Measurements from ENCODE around the gene DPF3. TPM values are rescaled to one million over a fixed set of nuclear protein-coding genes. Genes with fewer than 3 reads are reported as not detected.

The DPF3 gene
- total RNA-seq, 4 donors from 2014 or later = 1.1 to 4.7 (median 1.8) TPM

GRCh38 chr14:72758993-72759392, 134.9 kb downstream of the DPF3 start:
- TF ChIP-seq, protein P1, sequence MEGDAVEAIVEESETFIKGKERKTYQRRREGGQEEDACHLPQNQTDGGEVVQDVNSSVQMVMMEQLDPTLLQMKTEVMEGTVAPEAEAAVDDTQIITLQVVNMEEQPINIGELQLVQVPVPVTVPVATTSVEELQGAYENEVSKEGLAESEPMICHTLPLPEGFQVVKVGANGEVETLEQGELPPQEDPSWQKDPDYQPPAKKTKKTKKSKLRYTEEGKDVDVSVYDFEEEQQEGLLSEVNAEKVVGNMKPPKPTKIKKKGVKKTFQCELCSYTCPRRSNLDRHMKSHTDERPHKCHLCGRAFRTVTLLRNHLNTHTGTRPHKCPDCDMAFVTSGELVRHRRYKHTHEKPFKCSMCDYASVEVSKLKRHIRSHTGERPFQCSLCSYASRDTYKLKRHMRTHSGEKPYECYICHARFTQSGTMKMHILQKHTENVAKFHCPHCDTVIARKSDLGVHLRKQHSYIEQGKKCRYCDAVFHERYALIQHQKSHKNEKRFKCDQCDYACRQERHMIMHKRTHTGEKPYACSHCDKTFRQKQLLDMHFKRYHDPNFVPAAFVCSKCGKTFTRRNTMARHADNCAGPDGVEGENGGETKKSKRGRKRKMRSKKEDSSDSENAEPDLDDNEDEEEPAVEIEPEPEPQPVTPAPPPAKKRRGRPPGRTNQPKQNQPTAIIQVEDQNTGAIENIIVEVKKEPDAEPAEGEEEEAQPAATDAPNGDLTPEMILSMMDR (IDR thresholded peaks at IDR 0.05) = no peak
- no peak for TF ChIP-seq POLR2A (IDR thresholded peaks at IDR 0.05)
- no peak for DNase-seq (ENCODE audit: low spot score in 2 of 2)
- intact Hi-C loops (cut with DNase I; ENCODE audit: low total_unique reads) = no loop called here
- no peak overlapping the region for H3K4me3 ChIP-seq (ENCODE audit: low read depth, poor library complexity, severe bottlenecking)

DNA sequence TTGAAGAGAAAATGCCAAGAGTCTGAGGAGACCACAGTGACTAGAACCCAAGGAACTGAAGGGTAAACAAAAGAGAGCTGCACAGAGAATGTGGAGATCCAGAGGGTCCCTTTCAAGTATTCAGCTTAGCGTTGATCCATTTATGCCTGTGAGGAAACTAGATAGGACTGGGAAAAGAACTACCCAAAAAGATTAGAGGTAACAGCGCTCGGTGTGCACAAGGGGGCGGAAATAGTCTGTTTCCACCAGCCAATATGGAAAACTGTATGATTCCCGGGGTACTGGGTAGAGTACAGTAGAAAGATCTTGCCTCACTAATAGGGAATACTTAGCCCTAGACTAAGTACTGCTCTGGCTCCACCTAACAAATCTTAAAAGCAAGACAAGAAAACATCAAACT, 135.5 kb downstream of the DPF3 start:
- no peak for DNase-seq (ENCODE audit: low spot score in 2 of 2)
- TF ChIP-seq, protein P1 (IDR thresholded peaks at IDR 0.05) = no peak
- TF ChIP-seq POLR2A (IDR thresholded peaks at IDR 0.05) = no peak
- no peak overlapping the region for H3K4me3 ChIP-seq (ENCODE audit: low read depth, poor library complexity, severe bottlenecking)
- intact Hi-C loops (cut with DNase I; ENCODE audit: low total_unique reads) = no loop called here
- WGBS, 2 donors = 82 to 89% methylated on average over 5 of the region's 5 CpGs

GRCh38 chr14:72756967-72757366, 136.9 kb downstream of the DPF3 start:
- no peak for DNase-seq (ENCODE audit: low spot score in 2 of 2)
- WGBS, 2 donors = 73 to 86% methylated on average over 1 of the region's 1 CpG
- TF ChIP-seq, protein P1 (IDR thresholded peaks at IDR 0.05) = no peak
- no peak for TF ChIP-seq POLR2A (IDR thresholded peaks at IDR 0.05)
- intact Hi-C loops (cut with DNase I; ENCODE audit: low total_unique reads) = no loop called here
- H3K4me3 ChIP-seq (ENCODE audit: low read depth, poor library complexity, severe bottlenecking) = no peak overlapping the region

DNA sequence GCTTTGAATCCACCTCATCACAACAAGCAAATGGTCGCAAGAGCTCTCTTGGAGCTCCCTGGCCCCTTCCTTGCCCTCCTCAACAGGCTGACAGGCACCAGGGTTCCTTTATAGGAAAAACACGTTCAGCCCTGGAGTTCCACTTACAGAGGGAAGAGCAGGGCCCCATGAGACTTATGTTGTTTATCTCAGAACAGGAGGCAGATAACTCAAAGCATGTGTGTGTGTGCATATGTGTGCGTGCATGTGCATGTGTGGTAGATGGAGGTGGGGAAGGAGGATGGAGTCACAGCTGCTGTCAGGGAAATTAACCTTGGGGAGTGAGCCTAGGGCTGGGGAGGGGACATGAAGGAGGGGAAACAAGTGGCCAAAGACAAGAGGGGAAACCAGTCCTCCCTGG, 138.1 kb downstream of the DPF3 start:
- intact Hi-C loops (cut with DNase I; ENCODE audit: low total_unique reads) = no loop called here
- WGBS, 2 donors = 62 to 74% methylated on average over 3 of the region's 3 CpGs
- no peak for TF ChIP-seq POLR2A (IDR thresholded peaks at IDR 0.05)
- TF ChIP-seq, protein P1 (IDR thresholded peaks at IDR 0.05) = no peak
- DNase-seq (ENCODE audit: low spot score in 2 of 2) = no peak
- no peak overlapping the region for H3K4me3 ChIP-seq (ENCODE audit: low read depth, poor library complexity, severe bottlenecking)

DNA sequence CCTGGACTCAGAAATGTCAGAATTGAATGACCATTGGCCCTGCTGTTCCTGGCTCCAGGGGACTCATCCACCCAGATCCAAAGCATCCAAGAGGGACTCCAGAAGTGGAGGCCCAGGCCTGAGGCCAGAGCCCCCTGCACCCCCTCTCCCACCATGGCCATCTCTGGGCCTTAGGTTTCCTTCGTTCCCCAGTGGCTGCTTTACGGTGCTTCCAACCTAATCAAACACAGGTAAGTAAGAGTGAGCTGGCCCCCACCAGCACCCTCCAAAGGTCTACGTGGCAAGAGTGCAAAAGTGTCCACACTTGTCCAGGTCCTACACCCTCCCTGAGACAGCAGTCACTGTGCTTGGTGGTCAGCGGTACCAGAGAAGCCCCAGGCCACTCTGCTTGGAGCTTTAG, 139.0 kb downstream of the DPF3 start:
- intact Hi-C loops (cut with DNase I; ENCODE audit: low total_unique reads) = no loop called here
- 91 to 94% methylated on average over 4 of the region's 4 CpGs for WGBS, 2 donors
- no peak overlapping the region for H3K4me3 ChIP-seq (ENCODE audit: low read depth, poor library complexity, severe bottlenecking)
- no peak for DNase-seq (ENCODE audit: low spot score in 2 of 2)
- no peak for TF ChIP-seq POLR2A (IDR thresholded peaks at IDR 0.05)
- TF ChIP-seq, protein P1 (IDR thresholded peaks at IDR 0.05) = no peak

- 87 to 90% methylated on average over 6 of the region's 6 CpGs for WGBS, 2 donors
- intact Hi-C loops (cut with DNase I; ENCODE audit: low total_unique reads) = no loop called here
- TF ChIP-seq, protein P1 (IDR thresholded peaks at IDR 0.05) = no peak
- TF ChIP-seq POLR2A (IDR thresholded peaks at IDR 0.05) = no peak
- H3K4me3 ChIP-seq (ENCODE audit: low read depth, poor library complexity, severe bottlenecking) = no peak overlapping the region
- no peak for DNase-seq (ENCODE audit: low spot score in 2 of 2)
Observed at GRCh38 chr14:72753879-72754400, 140.0 kb downstream of the DPF3 start.

Measured in lower leg skin (tissue), 4 donors.